Dermis blood vessel endothelial cell (primary cell): ENCODE data around the gene CNKSR2. TPM values are rescaled to one million over a fixed set of nuclear protein-coding genes. Genes with fewer than 3 reads are reported as not detected.
"Not testable (repeated sequence)": the region's sequence is repeated elsewhere in the genome, so short reads cannot be mapped to it uniquely, and the experiment has no call there.

Experiments
- DNase-seq: peaks from one replicate; pipeline ENCODE4 v3.0.0; 2010
- total RNA-seq: library from RNA; depleted of rRNA; stranded (reverse); fragments of >200 nt; gene quantifications from 2 replicates; pipeline ENCODE4 v1.2.3, GENCODE V29; 2014

CNKSR2 gene
- total RNA-seq, 1 donor from 2014 or later, result 0.17 TPM

DNA sequence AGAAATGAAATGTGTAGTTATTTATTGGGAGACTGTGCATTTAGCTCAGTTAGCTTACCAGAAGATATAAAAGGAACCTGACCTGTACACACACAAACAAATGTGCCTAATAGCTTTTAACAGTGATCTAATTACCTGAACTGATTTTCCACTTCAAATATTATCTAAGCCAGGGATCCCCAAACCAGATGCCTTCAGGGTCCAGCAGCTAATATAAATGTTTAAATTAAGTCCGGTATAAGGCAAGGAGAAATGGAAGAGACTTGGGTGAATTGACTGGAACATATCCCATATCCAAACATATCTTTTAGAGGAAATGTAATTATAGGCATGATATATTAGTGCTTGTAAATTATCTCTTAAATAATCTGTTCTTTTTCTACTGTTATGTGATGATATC lies 66.7 kb downstream of the CNKSR2 start:
- DNase-seq, result no peak

DNA sequence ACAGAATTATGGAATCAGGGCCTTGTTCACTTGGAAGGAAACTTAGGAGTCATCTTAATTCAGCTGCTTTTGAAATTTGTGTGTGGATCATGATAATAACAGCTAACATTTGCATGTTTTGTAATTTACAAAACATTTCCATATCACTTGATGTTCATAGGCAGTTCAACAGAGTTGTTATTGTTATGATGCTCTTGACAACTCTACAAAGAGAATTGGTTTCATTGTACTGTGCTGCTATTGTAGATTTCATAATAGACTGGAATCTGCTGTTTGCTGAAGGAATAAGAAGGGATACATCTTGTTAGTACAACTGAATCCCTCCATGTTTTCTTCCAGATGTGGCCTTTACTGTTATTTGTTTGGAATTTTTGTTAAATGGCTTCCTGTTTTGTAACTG lies 83.5 kb downstream of the CNKSR2 start:
- DNase-seq, result no peak

DNA sequence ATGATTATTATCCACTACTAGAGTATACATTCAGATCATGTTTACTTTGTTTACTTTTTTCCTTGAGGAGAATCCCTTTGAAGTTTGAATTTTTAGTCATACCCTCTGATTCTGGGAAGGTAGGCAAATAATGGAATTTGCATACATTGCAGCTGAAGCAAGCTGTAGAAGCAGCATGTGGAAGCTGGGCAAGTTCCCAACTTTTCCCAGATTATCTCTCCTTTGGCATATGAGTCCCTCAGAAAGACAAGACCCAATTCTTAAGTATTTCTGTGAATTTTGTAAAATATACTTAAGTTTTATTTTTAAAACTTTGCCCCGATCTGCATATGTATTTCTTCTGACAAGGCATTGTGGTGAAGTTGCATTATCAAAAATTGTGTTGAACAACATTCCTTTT lies 94.9 kb downstream of the CNKSR2 start:
- DNase-seq, result no peak

DNA sequence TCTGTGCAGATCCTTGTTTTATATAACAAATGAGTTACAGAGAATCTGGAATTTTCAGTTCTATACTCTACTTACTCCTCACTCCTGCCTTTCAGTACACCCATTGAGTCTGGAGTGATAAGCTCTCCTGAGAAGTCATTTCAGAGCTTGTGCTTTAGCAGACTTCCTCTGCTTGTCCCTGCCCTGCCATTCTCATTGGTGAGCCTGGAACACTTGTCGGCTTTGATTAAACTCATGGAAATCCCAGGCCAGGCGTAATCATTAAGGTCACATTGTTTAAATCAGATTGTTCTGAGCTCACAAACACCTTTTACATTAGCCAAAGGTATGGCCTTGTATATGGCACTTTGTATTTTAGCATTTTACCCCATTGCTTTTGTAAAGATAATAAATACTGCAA lies 102.7 kb downstream of the CNKSR2 start:
- no peak for DNase-seq

DNA sequence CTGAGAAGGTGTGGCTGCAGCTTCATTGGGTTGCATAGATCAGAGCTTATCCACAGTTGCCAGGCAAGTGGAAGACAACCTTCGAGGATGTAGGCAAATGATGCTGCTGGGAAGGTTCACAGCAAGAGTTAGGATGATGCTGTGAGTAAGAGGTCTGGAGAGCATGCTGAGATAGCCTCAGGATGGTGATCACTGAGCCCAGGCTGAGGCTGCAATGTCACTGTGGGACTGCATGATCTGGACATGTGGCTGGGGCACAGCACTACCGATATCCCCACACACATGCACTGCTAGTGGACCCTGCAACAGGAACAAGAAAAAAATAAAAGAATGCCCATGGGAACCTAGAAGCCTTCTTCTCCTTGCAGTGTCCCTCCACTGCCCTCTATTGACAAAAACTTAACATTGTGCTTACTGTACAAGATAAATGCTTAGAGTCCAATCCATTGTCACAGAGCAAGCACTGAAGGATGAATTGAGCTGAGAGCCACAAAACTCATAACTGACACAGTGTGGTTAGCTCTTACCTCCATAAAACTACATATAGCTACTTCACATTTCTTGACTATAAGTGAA lies 105.6 kb downstream of the CNKSR2 start:
- DNase-seq, result peak; percentile 60

DNA sequence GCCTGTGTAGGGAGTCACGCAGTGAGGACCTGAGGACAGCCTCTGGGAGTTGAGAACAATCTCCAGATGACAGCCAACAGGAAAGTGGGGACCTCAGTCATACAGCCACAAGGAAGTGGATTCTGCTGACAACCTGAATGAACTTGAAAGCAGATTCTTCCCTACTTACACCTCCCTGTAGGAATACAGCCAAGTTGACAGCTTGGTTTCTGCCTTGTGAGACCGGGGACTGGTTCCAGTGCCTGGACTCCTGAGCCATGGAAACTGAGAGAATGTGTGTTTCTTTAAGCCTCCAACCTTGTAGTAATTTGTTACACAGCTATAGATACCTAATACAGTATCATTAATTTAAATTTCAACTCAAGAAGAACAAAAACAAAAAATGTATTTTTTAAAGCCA lies 107.5 kb downstream of the CNKSR2 start:
- DNase-seq, result no peak

DNA sequence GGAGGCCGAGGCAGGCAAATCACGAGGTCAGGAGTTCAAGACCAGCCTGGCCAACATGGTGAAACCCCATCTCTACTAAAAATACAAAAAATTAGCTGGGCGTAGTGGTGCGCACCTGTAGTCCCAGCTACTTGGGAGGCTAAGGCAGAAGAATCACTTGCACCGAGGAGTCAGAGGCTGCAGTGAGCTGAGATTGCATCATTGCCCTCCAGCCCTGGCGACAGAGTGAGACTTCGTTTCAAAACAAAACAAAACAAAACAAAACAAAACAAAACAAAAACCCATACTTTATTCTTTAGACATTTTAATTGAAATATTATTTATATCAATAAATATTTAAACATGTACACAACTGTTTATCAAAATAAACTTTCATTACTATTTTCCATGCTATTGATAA lies 109.8 kb downstream of the CNKSR2 start:
- DNase-seq, result not testable (repeated sequence)

DNA sequence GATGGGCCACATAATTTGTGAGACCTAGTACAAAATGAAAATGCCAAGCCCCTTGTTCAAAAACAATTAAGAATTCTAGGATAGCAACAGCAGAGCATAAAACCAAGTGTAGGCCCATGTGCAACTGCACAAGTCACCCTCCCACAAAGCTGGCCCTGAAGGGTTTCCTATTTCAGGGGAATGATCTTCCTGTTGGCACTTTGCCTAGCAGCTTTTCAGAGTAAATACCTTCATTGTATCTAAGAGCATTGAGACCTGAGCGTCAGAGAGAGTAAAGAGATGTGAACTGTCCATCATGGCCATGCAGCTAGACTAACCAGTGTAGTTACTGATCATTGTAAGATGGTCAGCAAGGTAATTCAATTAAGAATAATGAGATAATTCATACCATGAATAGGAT lies 113.6 kb downstream of the CNKSR2 start:
- peak; percentile 64 for DNase-seq

DNA sequence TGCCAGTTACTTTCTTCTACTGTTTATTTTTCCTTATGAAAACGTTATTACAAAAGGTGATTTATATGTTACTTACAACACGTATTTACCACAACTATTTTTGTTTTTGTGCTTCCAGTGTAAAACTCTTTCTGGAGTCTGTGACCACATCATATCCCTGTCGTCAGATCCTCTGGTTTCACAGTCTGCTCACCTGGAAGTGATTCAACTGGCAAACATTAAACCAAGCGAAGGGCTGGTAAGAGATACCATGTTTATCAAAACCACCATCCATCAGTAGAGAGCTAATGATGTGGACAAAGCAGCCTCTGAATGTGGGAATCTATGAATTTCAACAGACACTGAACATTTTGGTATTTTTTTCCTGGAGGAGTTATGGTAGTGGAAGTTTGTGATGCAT lies 116.1 kb downstream of the CNKSR2 start:
- DNase-seq, result no peak

DNA sequence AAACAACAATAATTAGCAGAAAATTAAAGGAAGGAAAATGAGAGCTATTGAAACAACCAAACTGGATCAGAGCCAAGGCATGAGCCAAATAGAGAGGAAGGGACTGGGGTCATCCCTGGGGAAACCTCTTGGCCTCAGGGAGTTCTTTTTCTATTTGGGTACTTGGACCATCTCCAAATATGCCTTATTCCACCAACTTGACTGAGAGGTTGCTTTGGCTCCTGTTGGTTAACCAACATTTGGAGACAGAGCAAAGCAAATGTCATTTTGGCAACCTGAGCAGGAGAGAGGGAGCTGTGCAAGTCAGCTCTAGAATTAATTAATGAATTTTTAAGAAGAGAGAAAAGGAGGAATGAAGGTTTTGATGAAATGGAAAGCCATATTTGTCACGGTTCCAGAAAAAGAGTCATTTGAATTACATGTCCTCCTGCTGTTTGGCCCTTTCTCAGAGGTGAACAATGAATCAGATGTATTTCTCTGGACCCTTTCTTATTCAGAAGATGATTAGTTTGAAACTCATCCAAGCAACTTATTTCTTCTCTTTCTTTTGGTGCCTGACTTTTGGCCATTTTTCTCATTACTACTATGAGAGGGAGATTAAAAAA lies 119.1 kb downstream of the CNKSR2 start:
- DNase-seq, result peak; percentile 23

DNA sequence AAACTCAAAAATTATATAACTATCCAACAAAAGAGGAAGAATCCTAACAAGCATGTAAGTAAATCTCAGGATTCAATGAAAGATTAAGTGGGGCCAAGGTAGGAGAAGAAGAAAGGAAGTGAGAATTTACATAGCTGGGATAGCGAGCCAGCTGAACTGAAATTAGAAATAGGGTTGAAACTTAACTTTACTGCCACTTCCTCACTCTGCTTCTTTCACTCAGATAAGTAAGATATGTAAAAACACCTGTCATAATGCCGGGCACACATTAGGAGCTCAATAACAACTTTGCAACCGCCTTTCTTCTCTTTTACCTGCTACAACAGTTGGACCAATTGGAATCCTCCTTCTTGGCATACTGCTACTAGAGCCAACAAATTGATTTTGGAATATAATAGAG lies 129.4 kb downstream of the CNKSR2 start:
- no peak for DNase-seq

DNA sequence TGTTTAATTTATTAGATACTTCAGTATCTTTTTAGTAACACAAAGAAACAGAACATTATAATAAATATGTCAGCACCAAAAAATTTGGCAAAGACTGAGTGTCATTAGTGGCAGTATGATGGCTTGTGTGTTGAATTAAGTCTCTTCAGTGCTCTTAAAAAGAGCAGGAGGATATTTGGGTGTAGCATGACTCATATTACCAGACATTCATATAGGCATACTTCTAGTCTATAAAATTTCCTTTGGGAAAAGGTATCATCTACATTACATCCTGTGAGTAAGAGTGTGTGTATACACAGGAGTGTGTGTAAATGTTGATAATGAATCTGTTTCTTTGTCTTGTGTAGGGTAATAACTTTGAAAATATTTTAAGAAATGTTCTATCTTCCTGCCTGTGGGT lies 135.7 kb downstream of the CNKSR2 start:
- peak; percentile 59 for DNase-seq

DNA sequence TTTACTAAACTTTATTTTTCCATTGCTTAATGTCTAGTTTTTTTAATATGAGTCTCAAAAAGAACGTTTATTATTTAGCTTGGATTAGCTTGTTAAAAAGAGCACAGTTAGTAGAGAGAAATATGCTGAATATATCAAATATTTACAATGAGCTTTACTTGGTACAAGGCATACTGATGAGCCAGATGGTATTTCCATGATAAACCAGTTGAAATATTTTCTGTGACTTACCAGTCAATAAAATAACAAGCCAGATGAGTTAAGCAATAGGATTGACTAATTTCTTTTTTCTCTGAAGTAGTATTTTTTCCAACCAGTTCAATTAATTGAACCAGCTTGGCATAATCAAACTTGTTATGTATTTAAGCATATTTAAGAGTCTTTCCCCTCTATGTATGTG lies 149.8 kb downstream of the CNKSR2 start:
- no peak for DNase-seq

DNA sequence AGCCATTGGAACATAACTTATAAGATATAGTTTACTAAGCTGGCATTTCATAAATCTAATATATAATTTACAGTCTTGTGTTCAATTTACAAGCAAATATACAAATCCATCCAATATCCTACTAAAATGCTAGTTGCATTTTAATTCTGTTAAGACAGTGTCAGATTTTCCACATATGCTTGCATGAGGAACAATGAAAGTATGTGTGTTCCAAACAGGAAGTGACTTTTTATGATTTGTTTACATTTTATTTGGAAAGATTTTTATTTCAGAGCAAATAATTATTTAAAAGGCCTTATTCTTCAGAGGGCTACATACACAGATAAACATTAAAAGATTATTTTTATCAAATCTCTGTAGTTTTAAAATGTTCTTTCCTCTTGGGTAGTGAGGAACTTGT lies 153.9 kb downstream of the CNKSR2 start:
- peak; percentile 33 for DNase-seq

DNA sequence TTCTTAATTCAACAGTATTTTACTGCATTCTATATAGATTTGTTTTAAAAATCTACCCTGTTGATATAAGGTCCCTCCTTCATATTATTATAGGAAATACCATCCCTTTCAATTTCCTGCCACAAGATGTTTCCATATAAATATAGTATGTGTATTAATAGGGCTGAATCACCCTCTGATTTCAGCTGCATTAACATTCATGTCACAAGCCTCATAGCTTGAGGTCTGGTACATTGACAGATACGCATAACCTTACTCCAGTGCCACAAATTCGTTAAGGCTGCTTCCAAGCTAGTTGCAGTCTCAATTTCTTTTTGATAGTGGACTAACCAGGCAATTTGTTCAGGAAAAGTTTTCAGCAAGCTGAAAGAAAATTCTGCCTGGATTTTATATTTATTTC lies 155.6 kb downstream of the CNKSR2 start:
- peak; percentile 54 for DNase-seq

DNA sequence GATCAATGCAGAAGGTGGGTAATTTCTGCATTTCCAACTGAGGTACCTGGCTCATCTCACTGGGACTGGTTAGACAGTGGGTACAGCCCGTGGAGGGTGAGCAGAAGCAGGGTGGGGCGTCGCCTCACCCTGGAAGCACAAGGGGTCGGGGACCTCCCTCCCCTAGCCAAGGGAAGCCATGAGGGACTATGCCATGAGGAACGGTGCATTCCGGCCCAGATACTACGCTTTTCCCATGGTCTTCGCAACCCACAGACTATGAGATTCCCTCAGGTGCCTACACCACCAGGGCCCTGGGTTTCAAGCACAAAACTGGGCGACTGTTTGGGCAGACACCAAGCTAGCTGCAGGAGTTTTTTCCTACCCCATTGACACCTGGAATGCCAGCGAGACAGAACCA lies 170.4 kb downstream of the CNKSR2 start:
- DNase-seq, result not testable (repeated sequence)

DNA sequence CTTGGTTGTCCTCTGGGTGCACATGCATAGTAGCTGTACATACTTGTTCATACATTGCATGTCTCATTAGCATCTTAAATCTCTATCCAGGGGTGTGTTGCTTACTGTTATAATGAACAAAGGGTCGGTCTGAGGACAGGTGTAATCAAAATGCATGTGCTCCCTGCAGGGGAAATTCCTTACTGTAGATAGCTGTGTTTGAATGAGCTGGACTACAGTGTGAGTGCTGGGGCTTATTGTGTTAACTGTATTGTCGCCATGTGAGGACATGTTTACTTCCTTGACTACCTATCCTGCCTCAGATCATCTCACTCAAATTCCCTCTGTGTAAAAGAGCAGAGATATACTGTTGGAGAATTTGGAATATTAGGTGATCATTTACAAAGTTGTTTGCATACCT lies 185.2 kb downstream of the CNKSR2 start:
- DNase-seq, result no peak

DNA sequence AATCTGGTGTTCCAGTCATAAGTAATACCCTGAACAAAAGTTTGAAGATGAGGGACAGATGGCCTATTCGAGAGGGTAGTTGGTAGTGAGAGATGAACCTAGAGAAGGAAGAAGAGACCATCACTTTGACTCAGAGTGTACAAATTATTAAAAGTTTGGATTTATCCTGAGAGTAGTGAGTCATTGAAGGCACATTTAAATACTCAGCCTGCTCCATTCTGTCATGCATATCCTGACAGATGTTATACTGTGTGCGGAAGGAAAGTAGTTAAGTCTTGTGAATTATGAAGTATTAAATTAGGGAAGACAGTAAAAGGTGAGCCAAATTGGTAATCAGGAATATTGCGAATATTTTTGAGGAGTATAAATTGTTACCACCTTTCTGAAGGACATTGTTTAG lies 190.8 kb downstream of the CNKSR2 start:
- DNase-seq, result no peak

DNA sequence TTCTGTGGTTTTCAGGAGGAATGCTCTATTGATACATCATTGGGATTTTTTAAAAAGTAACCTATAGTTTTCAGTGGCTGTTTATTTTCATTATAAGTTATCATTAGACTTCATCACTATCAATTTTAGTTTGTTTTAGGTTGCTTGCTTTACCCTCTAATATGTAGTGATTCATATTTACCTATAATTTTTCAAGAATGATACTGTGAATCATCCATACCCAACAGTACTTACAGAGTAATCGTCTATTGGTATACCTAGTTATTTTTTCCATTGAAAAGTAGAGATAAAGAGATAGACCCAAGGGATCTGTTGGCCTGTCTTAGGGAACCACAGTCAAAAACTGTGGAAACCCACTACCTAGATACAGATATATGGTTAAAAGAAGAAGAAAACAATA lies 200.6 kb downstream of the CNKSR2 start:
- DNase-seq, result no peak

DNA sequence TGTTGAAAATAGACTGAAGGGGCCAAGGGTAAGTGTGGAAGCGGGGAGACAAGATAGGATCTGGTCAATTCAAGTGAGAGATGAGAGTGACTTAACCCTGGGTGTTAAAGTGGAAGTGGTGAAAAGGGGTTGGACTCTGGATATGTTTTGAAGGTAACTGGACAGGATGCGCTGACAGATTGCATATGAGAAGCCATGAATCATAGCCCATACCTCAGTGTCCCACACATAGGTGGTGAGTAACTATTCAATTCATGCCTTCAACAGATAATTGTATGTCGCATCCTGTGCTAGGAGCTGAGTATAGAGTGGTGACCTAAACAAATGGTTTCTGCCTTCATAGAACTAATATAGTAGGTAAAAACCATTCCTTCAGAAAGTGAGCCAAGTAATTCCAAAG lies 207.3 kb downstream of the CNKSR2 start:
- DNase-seq, result no peak

DNA sequence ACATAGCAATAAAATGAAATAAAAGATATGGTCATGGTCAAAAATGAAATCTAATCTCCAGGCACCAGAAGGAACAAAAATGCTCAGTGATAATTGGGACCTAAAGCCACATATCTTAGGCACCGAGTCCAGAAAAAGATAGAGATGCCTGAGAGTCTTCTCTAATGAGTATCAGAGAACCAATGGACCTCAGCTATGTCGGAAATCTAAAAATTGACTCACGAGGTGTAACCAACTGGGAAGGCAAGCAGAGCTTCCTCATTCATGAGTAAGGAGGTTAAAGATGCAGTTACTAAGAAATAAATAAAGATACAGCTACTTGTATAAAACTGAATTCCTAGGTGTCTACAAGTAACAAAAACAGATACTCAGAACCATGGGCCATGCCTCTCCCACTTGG lies 211.8 kb downstream of the CNKSR2 start:
- no peak for DNase-seq

DNA sequence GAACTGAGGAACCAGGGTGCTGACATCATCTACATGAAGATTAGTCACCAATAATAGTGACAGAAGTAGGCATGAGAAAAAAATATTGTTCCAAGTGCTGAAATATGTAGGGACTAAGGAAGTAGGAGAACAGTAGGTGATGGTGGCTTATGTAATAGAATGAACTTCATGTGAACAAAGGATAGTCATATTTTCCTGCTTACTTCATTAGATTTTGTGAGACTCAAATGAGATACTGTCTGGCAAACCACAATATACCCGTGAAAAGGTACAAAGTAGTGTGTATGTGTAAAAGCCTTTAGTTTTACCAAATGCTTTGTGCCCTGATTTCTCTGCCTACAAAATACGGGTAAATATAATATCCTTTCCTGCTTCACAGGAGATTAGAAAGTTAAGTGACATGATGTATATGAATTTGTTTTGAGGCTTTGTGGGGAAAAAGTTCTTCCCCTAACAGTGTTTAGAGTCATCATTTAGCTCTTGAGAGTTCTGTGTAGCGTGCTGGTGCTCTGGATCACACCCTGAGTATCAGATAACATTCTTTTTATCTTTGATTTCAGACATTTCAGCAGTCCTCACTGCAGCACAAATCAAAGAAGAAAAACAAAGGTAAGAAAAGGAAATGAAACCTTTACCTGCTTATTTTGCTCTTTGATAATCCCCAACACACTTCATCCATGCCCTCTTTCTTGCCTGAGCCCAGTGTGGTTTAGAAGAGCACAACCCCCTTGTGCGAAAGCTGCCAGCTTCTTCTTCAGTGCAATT lies 216.0 kb downstream of the CNKSR2 start:
- DNase-seq, result no peak

DNA sequence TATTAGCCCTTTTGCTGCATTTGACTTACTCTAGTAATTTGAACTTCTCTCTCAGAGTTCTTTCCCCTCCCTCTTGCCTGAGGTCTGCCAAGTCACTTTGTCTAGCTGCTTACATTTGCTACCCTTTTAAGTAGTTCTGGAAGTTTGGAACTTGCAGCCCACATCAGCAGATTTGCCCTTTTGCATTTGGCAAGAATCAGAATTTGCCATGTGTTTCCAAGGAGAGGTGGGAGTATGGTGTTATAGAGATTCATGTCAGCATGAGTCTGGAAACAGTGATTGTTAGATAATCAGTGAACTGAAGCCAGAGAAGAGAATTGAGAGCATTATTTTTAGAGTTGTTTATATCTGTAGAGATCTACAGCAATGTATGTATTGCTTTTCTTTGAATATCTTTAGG lies 231.8 kb downstream of the CNKSR2 start:
- no peak for DNase-seq

DNA sequence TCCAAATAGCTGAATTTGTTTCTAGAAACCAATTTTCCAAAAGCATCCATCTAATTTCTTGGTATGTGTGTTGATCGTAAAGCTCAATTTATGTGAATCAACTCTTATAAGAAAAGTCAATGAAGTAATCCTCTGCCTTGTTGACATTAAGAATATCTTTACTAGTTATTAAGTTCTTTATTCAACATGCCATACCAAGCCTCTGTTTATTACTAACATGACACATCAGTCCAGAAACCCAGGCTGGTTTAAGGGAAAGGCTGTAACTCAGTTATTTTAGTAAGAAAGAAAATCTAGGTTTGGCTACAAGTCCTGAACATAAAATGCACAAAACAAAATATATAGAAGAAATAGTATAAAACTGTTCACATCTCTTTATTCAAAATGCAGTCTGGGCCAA lies 235.9 kb downstream of the CNKSR2 start:
- no peak for DNase-seq
